ENCODE data around the gene ARMH1. TPM values are rescaled to one million over a fixed set of nuclear protein-coding genes. Genes with fewer than 3 reads are reported as not detected.

Gene ARMH1
- total RNA-seq, 4 donors from 2014 or later, result 0.40 to 2.5 (median 0.96) TPM; not detected in 1

DNA sequence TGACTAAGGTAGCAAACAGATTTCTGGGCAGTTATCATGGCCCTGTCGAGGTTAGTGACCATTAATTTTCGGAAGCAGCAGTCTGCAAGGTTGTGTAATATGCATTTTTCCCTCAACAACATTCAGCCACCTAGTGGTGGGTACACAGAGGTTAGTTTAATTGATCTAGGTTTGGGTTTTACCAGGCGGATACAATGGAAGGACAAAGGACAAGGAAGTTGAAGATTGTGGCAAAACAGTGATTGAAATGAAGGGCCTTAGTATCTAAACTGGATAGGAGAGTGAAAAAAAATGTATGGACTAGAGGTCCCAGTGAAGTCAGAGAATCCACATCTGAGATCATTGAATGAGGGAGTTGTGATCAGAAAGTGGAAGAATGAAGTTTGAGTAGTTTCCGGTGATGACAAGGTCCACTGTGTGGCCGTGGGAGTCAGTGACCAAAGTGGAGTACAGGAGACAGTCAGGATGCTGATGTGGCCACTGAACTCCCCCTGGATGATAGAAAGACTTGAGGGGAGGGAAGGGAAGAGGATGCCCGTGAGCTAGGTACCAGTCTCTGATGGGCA is 2.8 kb downstream of the ARMH1 start:
- 66 to 74% methylated on average over 4 to 6 of the region's 6 CpGs for WGBS, 2 donors (ENCODE audit: low coverage in 1 of 2)
- Histone ChIP-seq H3K36me3 (no peaks in the 10 kb centered on the region), H3K9me3 (no peaks in the 10 kb centered on the region), H3K4me1 (peaks cover 20 to 43% (median 26%) of the 10 kb centered on the region in 4 donors), H3K27me3 (no peaks in the 10 kb centered on the region), H3K27ac (peak overlapping the region; percentile 94 to 96 (median 96)), H3K4me3 (no peak overlapping the region)
- in situ Hi-C loops (cut with MboI; ENCODE audit: low pct_ligation_motif_present in 1 of 4, low pct_unique_long_range_greater_than_20kb in 1 of 4, low sequenced_read_pairs in 3 of 4), result no loop called here
- no peak for DNase-seq
- intact Hi-C loops (cut with DNase I; ENCODE audit: low total_unique reads), result no loop called here
- no peak for TF ChIP-seq EP300 (IDR thresholded peaks at IDR 0.05; ENCODE audit: low read depth)
- no peak for TF ChIP-seq POLR2A (IDR thresholded peaks at IDR 0.05)
- TF ChIP-seq, protein P1, sequence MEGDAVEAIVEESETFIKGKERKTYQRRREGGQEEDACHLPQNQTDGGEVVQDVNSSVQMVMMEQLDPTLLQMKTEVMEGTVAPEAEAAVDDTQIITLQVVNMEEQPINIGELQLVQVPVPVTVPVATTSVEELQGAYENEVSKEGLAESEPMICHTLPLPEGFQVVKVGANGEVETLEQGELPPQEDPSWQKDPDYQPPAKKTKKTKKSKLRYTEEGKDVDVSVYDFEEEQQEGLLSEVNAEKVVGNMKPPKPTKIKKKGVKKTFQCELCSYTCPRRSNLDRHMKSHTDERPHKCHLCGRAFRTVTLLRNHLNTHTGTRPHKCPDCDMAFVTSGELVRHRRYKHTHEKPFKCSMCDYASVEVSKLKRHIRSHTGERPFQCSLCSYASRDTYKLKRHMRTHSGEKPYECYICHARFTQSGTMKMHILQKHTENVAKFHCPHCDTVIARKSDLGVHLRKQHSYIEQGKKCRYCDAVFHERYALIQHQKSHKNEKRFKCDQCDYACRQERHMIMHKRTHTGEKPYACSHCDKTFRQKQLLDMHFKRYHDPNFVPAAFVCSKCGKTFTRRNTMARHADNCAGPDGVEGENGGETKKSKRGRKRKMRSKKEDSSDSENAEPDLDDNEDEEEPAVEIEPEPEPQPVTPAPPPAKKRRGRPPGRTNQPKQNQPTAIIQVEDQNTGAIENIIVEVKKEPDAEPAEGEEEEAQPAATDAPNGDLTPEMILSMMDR (IDR thresholded peaks at IDR 0.05), result peak; percentile 25 to 55 (median 30)
- TF ChIP-seq POLR2AphosphoS5 (IDR thresholded peaks at IDR 0.05), result no peak

DNA sequence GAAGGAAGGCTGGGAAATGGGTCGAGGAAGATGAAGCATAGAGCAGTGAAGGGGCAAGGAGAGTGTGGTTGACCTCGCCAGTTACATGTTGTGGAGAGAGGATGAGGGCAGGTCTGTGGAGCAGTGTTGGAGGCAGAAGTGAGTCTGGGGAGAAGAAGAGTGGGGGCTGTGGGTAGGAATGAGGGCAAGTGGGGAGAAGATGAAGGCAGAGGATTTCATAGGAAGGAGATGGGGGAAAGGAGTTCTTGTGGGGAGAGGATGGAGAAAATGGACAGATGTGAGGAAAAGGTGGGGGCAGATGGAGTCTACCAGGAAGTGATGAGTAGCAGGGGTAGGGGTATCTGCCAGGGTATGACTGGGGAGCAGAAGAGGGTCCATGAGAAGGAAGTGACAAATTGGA is 3.6 kb downstream of the ARMH1 start:
- Histone ChIP-seq H3K36me3 (no peaks in the 10 kb centered on the region), H3K27me3 (no peaks in the 10 kb centered on the region), H3K4me3 (no peak overlapping the region), H3K27ac (peak overlapping the region in 1 of 4 donors; percentile 95), H3K4me1 (peaks cover 16 to 34% (median 21%) of the 10 kb centered on the region in 4 donors), H3K9me3 (no peaks in the 10 kb centered on the region)
- 80 to 93% methylated on average over 1 to 2 of the region's 2 CpGs for WGBS, 2 donors (ENCODE audit: low coverage in 1 of 2)
- no peak for DNase-seq
- TF ChIP-seq POLR2A (IDR thresholded peaks at IDR 0.05) (no peak), POLR2AphosphoS5 (IDR thresholded peaks at IDR 0.05) (no peak), EP300 (IDR thresholded peaks at IDR 0.05; ENCODE audit: low read depth) (no peak)
- TF ChIP-seq, protein P1 (IDR thresholded peaks at IDR 0.05), result no peak
- in situ Hi-C loops (cut with MboI; ENCODE audit: low pct_ligation_motif_present in 1 of 4, low pct_unique_long_range_greater_than_20kb in 1 of 4, low sequenced_read_pairs in 3 of 4) (no loop called here), intact Hi-C loops (cut with DNase I; ENCODE audit: low total_unique reads) (no loop called here)

DNA sequence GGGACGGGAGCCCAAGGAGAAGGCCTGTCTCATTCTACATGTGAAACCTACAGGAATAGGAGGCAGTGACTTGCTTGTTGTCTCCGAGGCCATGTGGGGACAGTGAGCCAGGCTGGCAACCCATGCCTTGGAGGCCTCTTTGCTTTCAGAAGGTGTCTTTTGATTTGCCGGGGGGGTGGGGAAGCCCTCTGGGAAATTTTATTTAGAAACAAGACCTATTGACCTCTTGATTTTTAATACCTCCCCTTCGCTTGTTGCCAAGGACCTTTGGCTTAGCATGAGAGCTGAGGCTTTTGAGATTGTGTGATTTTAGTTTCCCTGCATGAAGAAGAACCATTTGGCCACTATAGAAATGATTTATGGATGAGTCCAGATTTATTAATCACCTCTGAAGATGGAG is 4.1 kb downstream of the ARMH1 start:
- Histone ChIP-seq H3K9me3 (no peaks in the 10 kb centered on the region), H3K27ac (no peak overlapping the region), H3K4me1 (peaks cover 11 to 29% (median 17%) of the 10 kb centered on the region in 4 donors), H3K4me3 (no peak overlapping the region), H3K36me3 (no peaks in the 10 kb centered on the region), H3K27me3 (no peaks in the 10 kb centered on the region)
- DNase-seq, result no peak
- in situ Hi-C loops (cut with MboI; ENCODE audit: low pct_ligation_motif_present in 1 of 4, low pct_unique_long_range_greater_than_20kb in 1 of 4, low sequenced_read_pairs in 3 of 4), result no loop called here
- WGBS, 2 donors (ENCODE audit: low coverage in 1 of 2), result 91 to 92% methylated on average over 2 to 4 of the region's 4 CpGs
- TF ChIP-seq POLR2A (IDR thresholded peaks at IDR 0.05), result no peak
- no peak for TF ChIP-seq EP300 (IDR thresholded peaks at IDR 0.05; ENCODE audit: low read depth)
- TF ChIP-seq POLR2AphosphoS5 (IDR thresholded peaks at IDR 0.05), result no peak
- TF ChIP-seq, protein P1 (IDR thresholded peaks at IDR 0.05), result no peak
- intact Hi-C loops (cut with DNase I; ENCODE audit: low total_unique reads), result no loop called here

DNA sequence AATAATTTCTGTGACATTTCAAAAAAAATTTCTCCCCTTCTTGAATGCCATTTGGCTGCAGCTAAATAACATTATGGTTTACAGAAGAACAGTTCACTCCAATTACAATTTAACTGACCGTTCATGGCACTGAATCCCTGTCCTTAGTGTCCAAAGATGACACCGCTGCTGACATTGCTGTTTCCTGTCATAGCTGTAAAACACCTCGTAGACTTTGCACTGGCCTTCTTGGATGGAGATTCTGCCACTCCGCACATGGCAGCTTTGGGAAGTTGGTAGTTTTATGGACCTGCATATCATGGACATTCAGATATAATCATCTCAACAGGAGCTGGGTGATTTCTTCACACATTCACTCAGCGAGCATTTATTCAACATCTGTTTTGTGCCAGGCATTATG is 5.0 kb downstream of the ARMH1 start:
- Histone ChIP-seq H3K9me3 (no peaks in the 10 kb centered on the region), H3K36me3 (no peaks in the 10 kb centered on the region), H3K27ac (no peak overlapping the region), H3K4me1 (peaks cover 11 to 29% (median 17%) of the 10 kb centered on the region in 4 donors), H3K4me3 (no peak overlapping the region), H3K27me3 (no peaks in the 10 kb centered on the region)
- TF ChIP-seq, protein P1 (IDR thresholded peaks at IDR 0.05), result no peak
- TF ChIP-seq EP300 (IDR thresholded peaks at IDR 0.05; ENCODE audit: low read depth), result no peak
- TF ChIP-seq POLR2A (IDR thresholded peaks at IDR 0.05), result no peak
- TF ChIP-seq POLR2AphosphoS5 (IDR thresholded peaks at IDR 0.05), result no peak
- intact Hi-C loops (cut with DNase I; ENCODE audit: low total_unique reads) (no loop called here), in situ Hi-C loops (cut with MboI; ENCODE audit: low pct_ligation_motif_present in 1 of 4, low pct_unique_long_range_greater_than_20kb in 1 of 4, low sequenced_read_pairs in 3 of 4) (no loop called here)
- 88 to 90% methylated on average over 4 to 5 of the region's 5 CpGs for WGBS, 2 donors (ENCODE audit: low coverage in 1 of 2)
- no peak for DNase-seq

All from transverse colon (tissue), 4 donors.